ENCODE data around the gene TMEM240. TPM values are rescaled to one million over a fixed set of nuclear protein-coding genes. Genes with fewer than 3 reads are reported as not detected.

Gene TMEM240
- total RNA-seq, 2 experiments from 2014 or later, result 0.42 to 0.46 TPM

DNA sequence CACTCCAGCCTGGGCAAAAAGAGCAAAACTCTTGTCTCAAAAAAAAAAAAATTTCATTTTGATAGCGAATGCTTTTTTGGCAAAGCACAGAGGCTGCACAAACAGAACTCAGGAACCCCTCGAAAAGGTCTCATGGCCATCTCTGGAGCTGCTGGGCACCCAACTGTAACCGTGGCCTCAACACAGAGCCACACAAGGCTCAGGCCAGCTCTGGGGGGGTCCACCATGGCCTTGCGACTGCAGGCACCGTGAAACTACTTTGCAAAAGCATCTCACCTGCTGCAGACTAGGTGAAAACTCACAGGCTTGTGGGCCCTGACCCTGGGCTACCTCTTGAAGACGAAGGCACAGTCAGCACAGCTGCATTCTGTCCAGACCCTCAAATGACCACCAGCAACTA is 16.1 kb upstream of the TMEM240 start:
- Mint-ChIP-seq H3K27ac (no peak overlapping the region), H3K4me1 (peaks cover 5% of the 10 kb centered on the region), H3K4me3 (no peak overlapping the region), H3K9me3 (ENCODE audit: low read depth) (no peaks in the 10 kb centered on the region), H3K27me3 (no peaks in the 10 kb centered on the region), H3K36me3 (ENCODE audit: low read depth) (no peaks in the 10 kb centered on the region)
- ATAC-seq, result no peak
- intact Hi-C loops (cut with DNase I, micrococcal nuclease), result no loop called here
- no peak for DNase-seq
- POLR2A ChIA-PET, result interaction anchor here (0.6 kb wide), 1 partner anchor 42 kb away, joined by 6 read pairs; no protein-coding TSS in a partner anchor
- CTCF ChIA-PET, result interaction anchor here (0.5 to 1.1 kb wide), 2 partner anchors 9 to 116 kb away, joined by 4 read pairs; no protein-coding TSS in a partner anchor

DNA sequence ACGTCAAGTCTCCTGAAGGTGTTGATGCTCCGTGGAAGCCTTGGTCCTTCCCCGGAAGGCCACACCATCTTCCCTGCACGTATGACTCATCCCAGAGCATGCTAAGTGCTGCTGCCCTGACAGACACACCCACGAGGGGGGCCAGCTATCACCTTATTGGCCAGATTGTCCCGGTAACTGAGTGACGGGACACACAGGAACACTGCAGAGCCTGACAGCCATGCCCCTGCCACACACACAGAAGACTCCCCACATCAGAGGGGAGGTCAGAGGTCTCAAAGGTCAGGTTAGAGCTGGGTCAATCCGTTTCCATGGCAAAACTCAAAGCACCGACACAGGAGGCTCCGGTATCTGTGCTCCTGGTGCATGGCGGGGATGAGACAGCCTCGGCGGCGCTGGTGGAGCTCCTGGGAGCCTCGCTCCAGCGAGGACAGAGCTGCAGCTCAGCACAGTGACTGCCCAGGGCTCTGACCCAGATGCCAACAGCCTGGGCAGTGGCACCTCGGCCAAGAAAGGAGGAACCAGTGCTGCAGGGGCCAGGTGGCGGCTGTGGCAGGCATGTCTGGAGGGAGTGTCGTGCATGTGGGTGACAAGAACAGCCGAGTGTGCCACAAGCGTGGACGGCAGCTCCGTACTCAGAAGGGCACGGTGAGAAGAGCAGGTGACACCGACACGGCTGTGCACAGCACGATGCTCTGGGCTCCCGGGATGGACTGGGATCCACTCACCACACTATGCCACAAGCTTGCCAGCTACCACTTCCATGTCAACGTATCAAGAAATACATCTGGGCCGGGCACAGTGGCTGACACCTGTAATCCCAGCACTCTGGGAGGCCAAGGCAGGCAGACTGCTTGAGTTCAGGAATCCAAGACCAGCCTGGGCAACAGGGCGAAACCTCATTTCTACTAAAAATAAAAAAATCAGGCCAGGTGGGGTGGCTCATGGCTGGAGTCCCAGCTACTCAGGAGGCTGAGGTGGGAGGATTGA is 14.8 kb upstream of the TMEM240 start:
- no peaks in the 10 kb centered on the region for H3K9me3 Mint-ChIP-seq (ENCODE audit: low read depth)
- POLR2A ChIA-PET, result no interaction called here
- CTCF ChIA-PET, result interaction anchor here (0.7 to 1.1 kb wide), 2 partner anchors 10 to 59 kb away, joined by 3 to 4 read pairs; no protein-coding TSS in a partner anchor
- no peaks in the 10 kb centered on the region for H3K27me3 Mint-ChIP-seq
- ATAC-seq (no peak), DNase-seq (no peak)
- peaks cover 5% of the 10 kb centered on the region for H3K4me1 Mint-ChIP-seq
- H3K27ac Mint-ChIP-seq, result no peak overlapping the region
- no peak overlapping the region for H3K4me3 Mint-ChIP-seq
- H3K36me3 Mint-ChIP-seq (ENCODE audit: low read depth), result no peaks in the 10 kb centered on the region
- intact Hi-C loops (cut with DNase I, micrococcal nuclease), result no loop called here

- Mint-ChIP-seq H3K27me3 (no peaks in the 10 kb centered on the region), H3K4me1 (peaks cover 5% of the 10 kb centered on the region), H3K9me3 (ENCODE audit: low read depth) (no peaks in the 10 kb centered on the region), H3K27ac (no peak overlapping the region), H3K4me3 (no peak overlapping the region), H3K36me3 (ENCODE audit: low read depth) (no peaks in the 10 kb centered on the region)
- no peak for DNase-seq
- ATAC-seq, result no peak
- CTCF ChIA-PET, result no interaction called here
- POLR2A ChIA-PET, result no interaction called here
- intact Hi-C loops (cut with DNase I, micrococcal nuclease), result no loop called here
Observed at GRCh38 chr1:1554550-1554925, 14.1 kb upstream of the TMEM240 start.

GRCh38 chr1:1553821-1554494 is 13.5 kb upstream of the TMEM240 start:
- Mint-ChIP-seq H3K27me3 (no peaks in the 10 kb centered on the region), H3K4me3 (no peak overlapping the region), H3K27ac (peak overlapping the region; percentile 3), H3K9me3 (ENCODE audit: low read depth) (no peaks in the 10 kb centered on the region), H3K4me1 (peaks cover 5% of the 10 kb centered on the region), H3K36me3 (ENCODE audit: low read depth) (no peaks in the 10 kb centered on the region)
- no peak for ATAC-seq
- intact Hi-C loops (cut with DNase I, micrococcal nuclease), result no loop called here
- DNase-seq, result no peak
- ChIA-PET POLR2A (interaction anchor here (0.6 kb wide), 1 partner anchor 179 kb away, joined by 3 read pairs; no protein-coding TSS in a partner anchor), CTCF (no interaction called here)

- no peak overlapping the region for H3K27ac Mint-ChIP-seq
- CTCF ChIA-PET, result no interaction called here
- POLR2A ChIA-PET, result interaction anchor here (0.7 kb wide), 1 partner anchor 84 kb away, joined by 5 read pairs; no protein-coding TSS in a partner anchor
Observed at GRCh38 chr1:1552263-1552639, 11.8 kb upstream of the TMEM240 start.

GRCh38 chr1:1551524-1552262 is 11.3 kb upstream of the TMEM240 start:
- ATAC-seq (no peak), DNase-seq (no peak)
- H3K4me3 Mint-ChIP-seq, result no peak overlapping the region
- intact Hi-C loops (cut with DNase I, micrococcal nuclease), result no loop called here
- ChIA-PET CTCF (interaction anchor here (0.8 to 0.9 kb wide), 2 partner anchors 12 to 47 kb away, joined by 3 to 5 read pairs; no protein-coding TSS in a partner anchor), POLR2A (no interaction called here)
- H3K36me3 Mint-ChIP-seq (ENCODE audit: low read depth), result no peaks in the 10 kb centered on the region
- H3K27ac Mint-ChIP-seq, result no peak overlapping the region
- peaks cover 5% of the 10 kb centered on the region for H3K4me1 Mint-ChIP-seq
- no peaks in the 10 kb centered on the region for H3K27me3 Mint-ChIP-seq
- no peaks in the 10 kb centered on the region for H3K9me3 Mint-ChIP-seq (ENCODE audit: low read depth)

More at GRCh38 chr1:1552263-1552639, 11.8 kb upstream of the TMEM240 start:
- Mint-ChIP-seq H3K9me3 (ENCODE audit: low read depth) (no peaks in the 10 kb centered on the region), H3K4me1 (peaks cover 5% of the 10 kb centered on the region), H3K4me3 (no peak overlapping the region), H3K36me3 (ENCODE audit: low read depth) (no peaks in the 10 kb centered on the region), H3K27me3 (no peaks in the 10 kb centered on the region)
- intact Hi-C loops (cut with DNase I, micrococcal nuclease), result no loop called here
- ATAC-seq (no peak), DNase-seq (no peak)

DNA sequence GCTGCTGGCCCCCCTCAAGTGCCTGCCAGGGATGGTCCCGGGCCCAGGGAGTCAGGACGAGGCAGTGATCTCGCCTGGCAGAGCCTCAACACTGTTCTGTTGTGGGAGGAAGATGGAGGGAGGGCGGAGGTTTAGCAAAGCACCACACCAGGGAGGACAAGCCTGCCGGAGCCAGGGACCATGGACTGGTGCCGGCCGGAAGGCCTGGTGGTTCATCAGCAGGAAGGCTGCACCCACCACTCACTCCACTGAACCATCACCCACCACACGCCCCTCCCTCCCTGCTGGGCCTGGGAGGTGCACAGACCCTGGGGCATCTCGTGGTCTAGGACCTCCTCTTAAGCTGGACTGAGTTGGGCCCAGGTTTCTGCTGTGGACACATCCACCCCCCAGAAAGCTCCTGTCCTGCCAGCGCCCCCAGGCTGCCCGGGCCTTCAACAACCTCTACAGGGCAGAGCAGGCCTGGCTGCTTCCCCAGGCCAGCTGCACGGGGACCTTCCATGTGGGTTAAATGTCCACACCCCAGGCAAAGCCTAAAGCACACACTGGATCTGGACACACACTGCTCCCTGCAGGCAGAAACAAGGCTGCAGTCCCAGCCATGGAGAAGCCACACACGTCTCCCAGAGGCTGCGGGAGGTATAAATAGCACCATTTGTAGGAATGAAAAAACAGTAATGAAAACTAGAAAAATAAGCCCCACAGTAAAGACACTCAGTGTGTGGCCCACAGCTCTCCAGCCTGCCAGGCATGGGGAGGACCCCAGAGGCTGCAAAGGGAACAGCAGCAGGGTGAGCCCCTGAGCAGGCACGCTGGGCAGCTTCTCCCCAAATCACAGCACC is 10.4 kb upstream of the TMEM240 start:
- Mint-ChIP-seq H3K4me3 (no peak overlapping the region), H3K27ac (no peak overlapping the region), H3K27me3 (no peaks in the 10 kb centered on the region), H3K36me3 (ENCODE audit: low read depth) (no peaks in the 10 kb centered on the region), H3K9me3 (ENCODE audit: low read depth) (no peaks in the 10 kb centered on the region), H3K4me1 (peaks cover 5% of the 10 kb centered on the region)
- no peak for DNase-seq
- intact Hi-C loops (cut with DNase I, micrococcal nuclease), result no loop called here
- peak; percentile 42 for ATAC-seq
- POLR2A ChIA-PET, result no interaction called here
- CTCF ChIA-PET, result interaction anchor here (0.8 to 0.9 kb wide), 2 partner anchors 13 to 46 kb away, joined by 3 to 5 read pairs; no protein-coding TSS in a partner anchor

DNA sequence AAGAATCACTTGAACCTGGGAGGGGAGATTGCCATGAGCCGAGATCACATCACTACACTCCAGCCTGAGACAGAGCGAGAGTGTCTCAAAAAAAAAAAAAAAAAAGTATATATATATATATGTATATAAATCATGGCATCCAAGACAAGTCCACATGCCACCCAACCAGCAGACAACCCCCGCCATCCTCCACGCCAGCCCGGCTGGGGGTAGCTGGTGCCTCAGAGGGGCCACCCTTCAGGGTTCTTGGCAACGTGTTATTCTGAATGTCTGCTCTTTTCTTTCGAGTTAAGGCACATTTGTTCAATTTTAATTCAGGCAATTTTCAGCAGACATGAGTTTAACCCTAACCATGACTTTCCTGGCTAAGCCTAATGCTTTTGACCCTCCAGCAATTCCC is 9.7 kb upstream of the TMEM240 start:
- intact Hi-C loops (cut with DNase I, micrococcal nuclease), result no loop called here
- Mint-ChIP-seq H3K27ac (no peak overlapping the region), H3K4me3 (no peak overlapping the region), H3K27me3 (no peaks in the 10 kb centered on the region), H3K4me1 (peaks cover 2% of the 10 kb centered on the region), H3K36me3 (ENCODE audit: low read depth) (no peaks in the 10 kb centered on the region), H3K9me3 (ENCODE audit: low read depth) (no peaks in the 10 kb centered on the region)
- POLR2A ChIA-PET, result no interaction called here
- CTCF ChIA-PET, result no interaction called here
- no peak for ATAC-seq
- no peak for DNase-seq

DNA sequence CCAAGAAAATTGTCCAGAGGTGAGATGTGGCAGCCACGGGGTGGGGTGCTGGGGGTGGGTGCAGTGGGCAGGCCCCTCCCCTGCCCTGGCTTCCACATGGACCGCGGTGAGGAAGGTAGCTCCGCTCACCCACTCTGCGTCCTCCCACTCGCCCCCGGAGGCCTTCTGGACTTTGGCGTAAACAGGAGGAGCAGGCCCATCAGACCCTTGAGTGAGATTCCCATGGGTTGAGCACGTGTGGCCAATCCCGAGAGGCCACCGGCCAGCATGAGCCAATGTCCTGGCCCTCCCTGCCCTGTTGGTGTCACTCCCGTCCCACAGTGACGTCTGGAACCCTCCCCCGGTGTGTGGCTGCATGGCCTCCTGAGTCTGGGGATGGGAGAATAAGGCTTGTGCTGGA is 8.2 kb upstream of the TMEM240 start:
- H3K4me1 Mint-ChIP-seq, result no peaks in the 10 kb centered on the region
- H3K4me3 Mint-ChIP-seq, result no peak overlapping the region
- H3K27ac Mint-ChIP-seq, result no peak overlapping the region

GRCh38 chr1:1547476-1547875 is 7.1 kb upstream of the TMEM240 start:
- H3K27me3 Mint-ChIP-seq, result no peaks in the 10 kb centered on the region
- H3K36me3 Mint-ChIP-seq (ENCODE audit: low read depth), result peaks cover 4% of the 10 kb centered on the region
- H3K9me3 Mint-ChIP-seq (ENCODE audit: low read depth), result no peaks in the 10 kb centered on the region
- no peak overlapping the region for H3K4me3 Mint-ChIP-seq
- DNase-seq, result no peak
- H3K27ac Mint-ChIP-seq, result no peak overlapping the region
- H3K4me1 Mint-ChIP-seq, result no peaks in the 10 kb centered on the region
- ChIA-PET POLR2A (no interaction called here), CTCF (interaction anchor here (1.1 kb wide), 1 partner anchor 67 kb away, joined by 4 read pairs; the partner anchor contains the start of gene MIB2)
- intact Hi-C loops (cut with DNase I, micrococcal nuclease), result no loop called here
- no peak for ATAC-seq

More for the DNA sequence above, 8.2 kb upstream of the TMEM240 start:
- H3K27me3 Mint-ChIP-seq, result no peaks in the 10 kb centered on the region
- no peak for ATAC-seq
- CTCF ChIA-PET, result no interaction called here
- POLR2A ChIA-PET, result interaction anchor here (0.6 kb wide), 1 partner anchor 173 kb away, joined by 5 read pairs; the partner anchor contains the start of gene AURKAIP1
- H3K36me3 Mint-ChIP-seq (ENCODE audit: low read depth), result no peaks in the 10 kb centered on the region
- DNase-seq, result no peak
- intact Hi-C loops (cut with DNase I, micrococcal nuclease), result no loop called here
- H3K9me3 Mint-ChIP-seq (ENCODE audit: low read depth), result no peaks in the 10 kb centered on the region

Measured in activated CD4-positive, alpha-beta T cell treated with anti-CD3 and anti-CD28 coated beads for 36 hours (primary cell).